ENCODE measurements around the gene OR6Y1.

OR6Y1 gene

DNA sequence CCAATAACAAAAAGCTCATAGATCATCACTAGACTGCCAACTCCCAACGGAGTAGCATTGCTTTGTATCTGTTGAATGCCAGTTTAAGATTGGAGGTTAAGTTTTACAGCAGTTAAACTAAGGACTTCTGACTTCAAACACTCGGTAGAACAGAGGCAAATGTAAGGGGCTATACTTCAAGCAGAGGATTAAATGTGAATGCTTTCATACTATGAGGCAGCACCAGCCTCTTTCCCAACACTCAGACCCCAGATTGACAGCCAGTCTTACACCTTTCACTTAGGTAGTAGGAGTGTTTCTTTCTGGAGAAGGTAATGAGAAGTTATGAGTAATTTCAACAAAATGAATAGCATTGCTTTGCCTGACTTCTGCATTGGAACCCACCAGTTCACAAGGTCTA lies 59.4 kb downstream of the OR6Y1 start:
- Histone ChIP-seq H2BK15ac (replicated peaks; ENCODE audit: low read depth) (no peak overlapping the region), H2AK5ac (ENCODE audit: low read length) (no peak overlapping the region), H4K5ac (ENCODE audit: low read length) (no peak overlapping the region), H3K23ac (ENCODE audit: low read length) (no peak overlapping the region), H3K36me3 (ENCODE audit: control insufficient read depth, insufficient read depth, low read length) (no peaks in the 10 kb centered on the region), H2BK5ac (ENCODE audit: low read length) (no peak overlapping the region), H3K4me3 (ENCODE audit: low read length) (no peak overlapping the region), H3K27me3 (ENCODE audit: insufficient read depth, low read length, poor library complexity) (no peaks in the 10 kb centered on the region), H3K56ac (ENCODE audit: low read length) (no peak overlapping the region), H4K8ac (ENCODE audit: low read depth, low read length) (no peak overlapping the region), H3K79me2 (ENCODE audit: control insufficient read depth, insufficient read depth, low read length) (no peaks in the 10 kb centered on the region), H3K4ac (ENCODE audit: low read depth, low read length) (no peak overlapping the region), H3K9ac (ENCODE audit: low read length) (no peak overlapping the region), H3K79me1 (ENCODE audit: low read length) (no peaks in the 10 kb centered on the region), H2BK120ac (ENCODE audit: low read depth, low read length) (no peak overlapping the region), H3K4me1 (ENCODE audit: control insufficient read depth, low read depth, low read length) (no peaks in the 10 kb centered on the region), H3K4me2 (ENCODE audit: low read length) (no peak overlapping the region), H3K27ac (ENCODE audit: low read depth, low read length) (no peak overlapping the region), H3K18ac (ENCODE audit: low read length) (no peak overlapping the region)
- WGBS (ENCODE audit: extremely low coverage, insufficient coverage, low lambda C conversion rate) = no CpG with 5 or more reads among the region's 2 CpGs
- DNase-seq = no peak
